Measurements from ENCODE around the gene DOK6.
"Not testable (repeated sequence)": the region's sequence is repeated elsewhere in the genome, so short reads cannot be mapped to it uniquely, and the experiment has no call there.

The DOK6 gene

DNA sequence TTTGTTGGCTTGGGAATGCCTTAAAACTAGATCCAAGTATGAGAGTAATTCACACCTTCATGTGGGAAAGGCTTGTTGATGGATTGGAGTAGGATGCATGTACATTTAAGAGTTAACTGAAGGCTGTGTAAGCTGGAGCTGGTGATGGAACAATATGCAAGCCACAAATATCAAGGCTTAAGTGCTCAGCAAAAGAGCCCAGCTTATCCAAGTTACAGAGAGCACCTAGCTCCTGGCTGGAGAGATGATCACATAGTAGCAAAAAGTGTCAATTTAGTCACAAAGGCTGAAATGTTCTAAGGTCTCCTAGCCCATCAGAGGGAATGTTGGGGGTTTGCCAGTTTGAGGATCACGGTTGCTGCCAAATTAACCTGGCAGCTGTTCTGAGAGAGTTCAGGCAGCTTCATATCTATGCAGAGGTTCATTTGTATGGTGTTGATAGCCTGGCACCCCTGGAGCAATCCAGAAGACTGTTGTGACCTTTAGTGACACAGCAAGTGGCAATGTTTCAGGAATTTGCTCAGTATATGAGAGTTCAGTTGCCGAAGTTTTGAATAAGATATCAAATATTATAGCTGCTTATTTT, 228.2 kb downstream of the DOK6 start:
- DNase-seq, result no peak

DNA sequence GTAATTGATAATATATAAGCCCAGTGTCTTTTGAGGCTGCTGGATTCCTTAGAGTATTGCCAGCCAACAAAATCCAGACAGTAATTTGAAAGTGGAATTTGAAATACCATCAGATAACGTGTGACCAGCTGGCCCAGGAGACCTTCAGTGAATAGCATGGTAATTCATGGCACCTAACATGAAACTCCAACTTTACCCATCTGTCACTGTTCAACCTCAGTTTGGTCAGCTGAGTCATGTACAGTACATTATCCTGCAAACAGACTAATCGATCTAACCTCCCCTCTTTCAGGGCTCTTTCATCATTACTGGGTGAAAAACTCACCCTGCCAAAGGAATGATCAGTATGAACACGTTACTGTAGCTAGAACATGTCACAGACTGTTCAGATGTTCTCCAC, 230.6 kb downstream of the DOK6 start:
- DNase-seq, result no peak

DNA sequence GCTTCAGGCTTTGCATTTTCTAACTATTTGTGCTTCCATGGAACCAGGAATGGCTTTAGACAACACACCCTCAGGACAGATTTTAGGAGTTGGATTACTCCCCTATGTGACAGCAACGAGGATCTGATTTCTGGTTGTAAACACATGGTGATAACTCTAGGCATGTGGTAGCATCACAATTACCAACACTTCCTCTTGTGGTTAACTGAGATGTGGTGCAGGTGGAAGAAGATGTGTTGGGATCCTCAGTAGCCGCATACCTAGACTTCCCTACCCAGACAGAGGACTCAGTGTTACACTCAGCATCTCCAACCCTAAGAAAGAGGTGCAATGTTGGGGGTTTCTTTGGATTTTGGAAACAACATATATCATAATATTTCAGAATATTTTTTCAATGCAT, 234.8 kb downstream of the DOK6 start:
- no peak for DNase-seq

DNA sequence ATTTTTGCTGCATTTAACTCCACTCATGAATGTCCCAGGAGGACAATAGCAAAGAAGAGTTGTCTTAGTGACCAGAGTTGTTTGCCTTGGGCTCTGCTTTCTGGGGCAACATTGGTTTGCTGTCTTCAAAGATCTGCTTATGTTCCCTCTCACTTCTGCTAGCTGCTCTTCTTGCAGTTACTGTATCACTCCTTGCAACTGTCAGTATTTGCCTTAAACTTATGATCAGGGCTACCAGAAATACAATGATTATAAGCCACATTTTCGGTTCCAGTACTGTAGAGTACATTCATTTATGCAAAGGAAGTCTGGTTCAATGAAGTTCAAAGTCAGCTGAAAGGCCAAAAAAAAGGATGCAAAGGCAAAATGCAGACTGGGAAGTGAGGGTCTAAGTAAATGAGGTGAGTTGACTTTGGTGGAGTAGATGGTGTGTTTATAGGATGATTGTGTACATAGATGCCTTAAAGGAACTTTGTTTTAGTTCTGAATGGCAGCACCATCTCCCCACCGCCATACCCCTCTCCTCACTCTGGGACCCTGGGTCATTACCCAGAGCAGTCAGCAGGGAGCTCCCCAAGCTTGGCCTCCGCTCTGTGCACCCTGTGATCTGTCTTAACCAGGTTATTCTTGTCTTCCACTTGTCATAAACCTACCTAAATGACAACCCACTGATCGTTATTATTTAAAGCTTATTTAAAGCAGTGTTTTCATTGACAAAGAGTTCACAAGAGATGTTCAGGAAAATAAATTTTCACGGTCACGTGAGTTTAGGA, 236.0 kb downstream of the DOK6 start:
- no peak for DNase-seq

DNA sequence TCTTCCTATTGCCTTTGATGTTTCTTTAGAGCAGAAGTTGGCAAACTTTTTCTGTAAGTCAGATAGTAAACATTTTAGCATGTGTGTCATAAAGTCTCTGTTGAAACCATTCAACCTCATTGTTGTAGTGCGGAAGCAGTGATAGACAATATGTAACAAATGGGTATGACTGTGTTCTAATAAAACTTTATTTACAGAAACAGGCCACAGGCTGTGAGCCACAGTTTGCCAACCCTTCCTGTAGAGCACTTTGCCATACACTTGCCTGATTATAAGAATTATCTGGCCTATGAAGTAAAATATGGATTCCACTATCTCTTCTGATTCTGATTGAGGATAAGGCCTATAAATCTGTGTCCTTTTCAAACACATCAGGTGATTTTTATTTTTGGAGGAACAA, 237.4 kb downstream of the DOK6 start:
- no peak for DNase-seq

DNA sequence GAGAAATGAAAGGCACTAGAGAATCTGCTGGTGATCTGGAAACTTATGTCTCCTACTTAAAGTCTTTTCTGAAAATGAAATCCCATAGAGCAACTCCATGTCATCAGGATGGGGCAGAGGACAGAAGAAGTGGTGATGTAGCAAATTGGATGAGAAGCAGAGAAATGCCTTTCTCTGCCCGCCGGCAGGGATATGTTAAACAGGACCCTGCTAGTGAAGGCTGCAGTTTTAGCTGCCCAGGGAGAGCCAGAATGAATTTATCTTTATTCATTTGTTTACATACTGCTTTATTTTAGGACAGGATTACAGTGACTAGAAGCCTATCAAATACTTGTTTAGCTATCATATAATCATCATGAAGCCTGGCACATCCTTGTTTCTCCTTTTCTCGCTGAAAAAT, 247.0 kb downstream of the DOK6 start:
- no peak for DNase-seq

DNA sequence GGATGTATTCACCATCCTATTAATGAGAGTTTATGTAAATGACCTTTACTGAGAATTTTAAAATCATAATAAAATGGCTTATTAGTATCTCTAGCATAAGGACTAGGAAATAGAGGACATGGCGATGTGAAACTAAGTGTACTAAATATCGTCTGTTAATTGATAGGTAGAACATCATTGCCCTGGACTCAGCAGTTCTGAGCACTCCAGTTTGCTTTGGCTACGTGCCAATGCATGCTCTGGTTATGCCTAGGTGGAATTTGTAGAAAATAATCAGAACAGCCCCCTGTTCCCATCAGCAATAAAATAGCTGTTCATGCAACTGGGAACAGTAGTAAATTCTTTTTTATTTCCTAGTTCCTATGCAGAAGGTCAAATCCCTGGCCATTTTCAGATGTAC, 247.8 kb downstream of the DOK6 start:
- DNase-seq, result no peak

DNA sequence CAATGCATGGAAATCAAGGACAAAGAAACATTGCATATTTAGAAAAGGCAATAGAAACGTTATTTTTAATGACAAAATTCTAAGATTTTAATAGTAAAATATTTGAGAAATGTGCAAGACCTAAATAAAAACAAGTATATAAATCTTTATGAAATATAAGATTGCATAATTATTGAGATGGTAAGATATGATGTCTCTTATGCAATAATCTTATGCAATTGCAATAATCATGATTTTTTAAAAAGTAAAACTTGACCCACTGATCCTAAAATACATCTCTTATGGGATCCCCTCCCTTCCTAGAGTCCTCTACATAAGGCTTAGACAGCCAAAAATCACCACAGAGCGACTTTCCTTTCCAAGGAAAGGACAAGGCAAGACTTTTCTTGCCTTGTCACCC, 249.0 kb downstream of the DOK6 start:
- no peak for DNase-seq

DNA sequence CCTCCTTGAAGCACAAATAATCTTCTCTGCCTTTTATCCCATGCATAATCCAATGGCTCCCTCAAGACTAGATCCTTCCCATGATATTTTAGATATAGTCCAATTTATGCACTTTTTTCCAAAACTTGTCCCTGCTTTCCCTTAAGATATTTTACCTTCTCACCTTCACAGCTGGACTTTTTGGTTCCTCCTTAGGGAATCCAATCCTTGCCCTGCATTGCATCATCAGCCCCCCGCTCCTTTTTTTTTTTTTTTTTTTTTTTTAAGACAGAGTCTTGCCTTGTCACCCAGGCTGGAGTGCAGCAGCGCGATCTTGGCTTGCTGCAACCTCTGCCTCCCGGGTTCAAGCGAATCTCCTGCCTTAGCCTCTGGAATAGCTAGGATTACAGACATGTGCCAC, 250.6 kb downstream of the DOK6 start:
- DNase-seq, result no peak

DNA sequence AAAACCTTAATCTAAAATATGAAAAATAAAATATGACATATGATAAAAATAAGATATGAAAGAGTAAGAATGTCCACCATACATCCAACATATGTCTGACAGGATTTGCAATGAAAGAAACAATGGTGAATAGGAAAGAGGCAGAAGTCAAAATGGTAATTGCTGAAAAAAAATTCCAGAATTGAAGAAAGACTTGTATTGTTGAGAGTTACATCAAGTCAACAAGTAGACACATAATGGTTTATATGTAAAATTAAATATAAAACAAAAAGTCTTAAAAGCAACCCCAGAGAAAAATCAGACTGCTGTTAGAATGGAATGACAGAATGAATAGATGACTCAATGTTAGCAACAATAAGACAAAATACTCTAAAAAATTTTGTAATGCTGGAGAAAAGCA, 255.1 kb downstream of the DOK6 start:
- DNase-seq, result no peak

DNA sequence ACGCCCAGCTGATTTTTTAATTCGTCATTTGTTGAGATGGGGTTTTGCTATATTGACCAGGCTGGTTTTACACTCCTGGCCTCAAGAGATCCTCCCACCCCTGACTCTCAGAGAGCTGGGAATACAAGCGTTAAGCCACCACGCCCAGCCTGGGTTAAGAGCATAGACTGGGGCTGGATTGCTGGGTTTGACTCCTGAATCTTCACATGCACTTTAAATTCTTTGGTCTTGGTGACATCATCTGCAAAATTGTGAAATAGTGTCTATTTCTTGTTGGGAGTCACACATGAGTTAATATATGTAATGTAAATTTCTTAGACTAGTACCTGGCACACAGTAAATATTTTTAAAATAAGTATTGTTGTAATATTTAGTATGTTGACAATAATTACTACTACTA, 257.4 kb downstream of the DOK6 start:
- DNase-seq, result no peak

DNA sequence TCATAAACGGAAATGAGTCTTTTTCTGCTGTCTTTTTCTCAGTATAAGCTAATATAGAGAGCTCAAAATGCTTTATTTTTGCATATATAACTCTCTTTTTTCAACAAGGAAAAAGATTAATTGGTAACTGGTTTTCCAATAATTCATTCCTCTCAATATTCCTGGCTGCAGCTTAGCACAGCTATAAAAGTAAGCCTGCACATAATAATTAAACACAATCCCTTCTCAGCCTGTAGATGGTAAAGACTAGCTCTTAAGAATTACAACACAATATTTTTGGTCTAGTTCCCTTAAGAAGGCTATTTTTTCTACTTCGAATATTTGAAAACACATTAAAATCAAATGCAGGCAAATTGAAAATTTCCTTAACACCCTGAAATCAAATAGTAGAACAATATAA, 258.0 kb downstream of the DOK6 start:
- no peak for DNase-seq

DNA sequence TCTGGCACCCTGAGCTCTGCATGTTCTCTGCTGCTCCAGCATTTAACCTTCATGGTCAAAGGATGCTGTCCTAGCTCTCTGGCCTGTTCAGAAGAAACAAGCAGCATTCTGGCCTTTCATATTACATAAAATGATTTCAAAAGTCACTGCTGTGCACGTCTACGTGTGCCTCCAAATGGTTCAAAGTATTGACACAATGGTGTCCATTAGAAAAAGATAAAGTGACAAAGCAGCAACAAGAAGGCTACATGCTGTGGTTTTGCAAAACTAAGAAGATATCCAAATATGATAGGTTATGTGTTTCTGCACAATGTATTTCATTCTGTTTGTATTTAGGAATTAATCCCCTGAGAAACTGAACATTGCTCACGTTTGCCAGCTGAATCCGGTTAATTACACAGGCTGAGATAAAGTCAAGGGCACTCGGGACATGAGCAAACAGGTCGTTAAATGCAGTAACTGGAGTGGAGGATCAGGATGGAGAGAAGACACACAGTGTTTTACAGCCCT, 258.5 kb downstream of the DOK6 start:
- peak; percentile 41 for DNase-seq

DNA sequence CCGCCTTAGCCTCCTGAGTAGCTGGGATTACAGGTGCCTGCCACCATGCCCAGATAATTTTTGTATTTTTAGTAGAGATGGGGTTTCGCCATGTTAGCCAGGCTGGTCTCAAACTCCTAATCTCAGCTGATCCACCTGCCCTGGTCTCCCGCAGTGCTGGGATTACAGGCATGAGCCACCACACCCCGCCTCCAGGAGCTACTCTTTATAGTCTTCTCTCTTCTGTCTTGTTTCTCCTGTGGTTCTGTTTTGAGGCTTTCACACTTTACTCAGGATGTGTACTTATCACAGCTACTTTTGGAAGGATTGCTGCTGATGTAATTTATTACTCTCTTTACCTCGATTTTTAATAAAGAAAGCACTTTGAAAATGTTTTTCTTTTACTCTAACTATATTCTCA, 261.4 kb downstream of the DOK6 start:
- DNase-seq, result not testable (repeated sequence)

DNA sequence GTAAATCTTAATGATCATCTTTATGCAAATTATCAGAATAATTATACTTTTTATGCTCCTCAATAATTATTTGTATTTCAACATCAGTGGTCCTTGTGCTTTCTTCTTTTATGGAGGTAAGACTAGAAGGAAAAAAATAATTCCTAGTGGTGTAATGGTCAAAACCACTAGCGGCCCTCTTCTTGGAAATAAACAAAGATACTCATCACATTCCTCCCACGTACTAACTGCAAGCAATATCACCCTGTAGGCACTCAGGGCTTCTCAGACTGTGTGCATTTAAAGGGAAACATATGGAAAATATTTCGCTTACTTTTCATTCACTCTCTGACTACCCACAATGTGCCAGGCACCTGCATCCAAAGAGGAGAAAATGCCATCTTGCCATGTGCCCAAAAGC, 263.7 kb downstream of the DOK6 start:
- DNase-seq, result no peak

DNA sequence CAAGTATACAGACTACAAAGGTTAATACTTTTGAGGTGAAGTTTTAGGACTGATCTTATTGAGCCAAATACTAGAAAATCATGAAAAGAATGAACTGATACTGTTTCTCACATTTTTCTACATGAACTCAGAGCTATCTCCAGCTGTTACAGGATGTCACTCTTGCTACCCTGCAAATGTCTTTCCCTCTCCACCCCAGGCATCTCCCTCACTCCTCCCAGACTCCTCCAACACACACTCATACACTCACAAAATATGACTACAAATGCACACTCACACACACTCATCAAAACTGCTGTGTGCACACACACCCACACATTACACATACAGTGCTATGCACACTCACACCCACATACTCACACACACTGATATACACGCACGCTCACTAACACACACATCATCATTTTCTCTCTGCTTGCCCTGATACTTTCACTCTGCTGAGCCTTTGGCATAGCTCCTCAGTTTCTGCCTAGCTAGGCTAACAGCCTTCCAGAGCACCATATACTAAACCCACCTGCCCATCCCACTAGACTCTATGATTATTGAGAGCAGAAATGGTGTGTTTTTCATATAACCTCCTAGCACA, 273.7 kb downstream of the DOK6 start:
- DNase-seq, result peak; percentile 27

DNA sequence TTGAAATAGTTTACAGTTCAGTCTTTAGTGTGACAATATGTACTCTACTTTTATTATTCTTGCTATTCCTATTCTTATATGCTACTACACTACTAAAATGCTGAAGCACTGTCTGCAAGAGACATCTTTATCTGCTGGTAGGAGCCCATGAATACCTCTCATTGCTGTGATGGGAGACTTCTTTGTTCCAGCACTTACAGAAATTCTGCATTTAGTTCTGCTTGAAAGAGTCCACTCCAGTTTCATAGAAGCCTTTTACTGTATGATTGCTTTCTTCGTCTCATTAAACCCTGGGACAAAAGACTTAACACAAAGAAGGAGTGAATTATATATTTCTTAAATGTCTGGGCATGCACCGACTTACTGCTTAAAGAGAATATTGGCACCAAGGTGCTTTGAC, 274.3 kb downstream of the DOK6 start:
- peak; percentile 83 for DNase-seq

DNA sequence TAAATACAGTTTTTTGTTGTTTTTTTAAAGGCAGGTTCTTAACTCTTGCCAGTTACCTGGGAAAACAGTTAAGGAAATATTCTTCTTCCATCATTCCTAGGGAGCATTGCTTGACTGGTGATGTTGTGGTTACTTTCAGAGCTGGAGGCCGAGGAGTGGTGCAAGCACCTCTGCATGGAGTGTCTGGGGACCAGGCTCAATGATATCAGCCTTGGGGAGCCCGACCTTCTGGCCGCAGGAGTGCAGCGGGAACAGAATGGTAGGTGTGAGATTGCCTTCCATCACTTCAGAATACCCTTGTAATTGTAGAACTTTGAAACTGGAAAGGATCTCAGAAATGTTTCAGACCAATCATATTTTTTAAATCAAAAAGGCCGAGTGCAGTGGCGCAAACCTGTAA, 276.9 kb downstream of the DOK6 start:
- DNase-seq, result no peak

DNA sequence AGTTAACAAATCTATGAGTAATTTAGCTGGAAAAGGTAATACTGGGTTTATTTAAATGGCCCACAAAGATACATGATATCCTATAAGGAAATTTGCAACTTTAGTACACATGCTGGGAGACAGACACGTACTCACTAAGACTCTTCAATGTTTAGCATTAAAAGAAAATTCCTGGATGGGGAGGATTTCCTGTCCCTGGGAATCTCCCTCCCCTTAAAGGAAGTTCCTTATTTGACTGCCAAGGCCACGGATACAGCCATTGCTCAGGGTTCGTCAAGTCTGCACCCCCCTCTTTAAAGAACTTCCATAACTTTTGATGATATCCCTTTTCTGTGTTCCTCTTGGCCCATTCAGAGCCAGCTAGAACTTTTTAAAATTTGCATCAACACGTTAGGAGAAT, 279.4 kb downstream of the DOK6 start:
- no peak for DNase-seq

DNA sequence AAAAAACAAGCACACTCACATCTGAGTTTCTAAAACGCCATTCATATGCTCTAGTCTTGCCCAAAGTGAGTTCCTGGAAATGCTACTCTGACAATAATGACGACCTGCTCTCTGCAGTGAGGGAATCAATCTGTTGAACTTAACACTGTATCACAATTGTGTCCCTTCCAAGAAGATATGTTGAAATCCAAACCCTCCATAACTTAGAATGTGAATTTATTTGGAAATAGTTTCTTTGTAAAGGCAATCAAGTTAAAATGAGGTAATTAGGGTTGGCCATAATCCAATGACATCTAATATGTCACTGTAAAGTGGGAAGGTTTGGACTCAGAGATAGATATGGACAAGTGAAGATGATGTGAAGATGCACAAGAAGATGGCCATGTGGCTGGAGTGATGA, 282.5 kb downstream of the DOK6 start:
- no peak for DNase-seq

DNA sequence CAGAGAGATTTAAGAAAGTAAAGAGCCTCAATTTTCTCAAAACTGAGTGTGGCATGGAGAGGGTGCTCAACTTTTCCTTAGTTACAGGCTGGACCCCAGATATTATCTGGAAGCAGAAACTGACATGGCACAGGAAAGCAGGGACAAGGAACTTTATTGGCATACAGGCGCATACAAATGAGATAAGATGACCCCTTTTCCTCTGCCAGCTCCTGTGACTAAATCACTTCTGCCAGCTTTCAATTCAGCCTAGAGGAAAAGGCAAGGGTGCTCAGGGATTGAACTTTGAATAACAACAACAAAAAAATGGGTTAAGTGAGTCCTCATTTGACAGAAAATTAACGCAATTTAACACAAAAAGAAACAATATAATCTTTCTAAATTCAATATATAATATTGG, 284.1 kb downstream of the DOK6 start:
- DNase-seq, result no peak

DNA sequence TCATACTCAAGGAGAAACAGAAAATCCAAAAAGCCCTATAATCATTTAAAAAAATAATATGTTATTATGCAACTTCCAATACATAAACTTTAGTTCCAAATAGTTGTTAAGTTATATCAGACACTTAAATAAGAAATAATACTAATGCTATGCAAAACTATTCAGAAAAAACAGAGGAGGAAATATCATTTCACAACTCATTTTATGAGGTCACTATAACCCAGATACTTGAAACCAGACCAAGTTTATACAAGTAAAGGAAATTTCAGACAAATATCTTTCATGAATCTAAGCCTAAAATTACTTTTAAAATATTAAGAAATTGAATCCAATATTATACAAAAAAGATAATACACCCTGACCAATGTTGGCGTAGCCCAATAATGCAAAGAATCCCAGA, 286.2 kb downstream of the DOK6 start:
- DNase-seq, result no peak

DNA sequence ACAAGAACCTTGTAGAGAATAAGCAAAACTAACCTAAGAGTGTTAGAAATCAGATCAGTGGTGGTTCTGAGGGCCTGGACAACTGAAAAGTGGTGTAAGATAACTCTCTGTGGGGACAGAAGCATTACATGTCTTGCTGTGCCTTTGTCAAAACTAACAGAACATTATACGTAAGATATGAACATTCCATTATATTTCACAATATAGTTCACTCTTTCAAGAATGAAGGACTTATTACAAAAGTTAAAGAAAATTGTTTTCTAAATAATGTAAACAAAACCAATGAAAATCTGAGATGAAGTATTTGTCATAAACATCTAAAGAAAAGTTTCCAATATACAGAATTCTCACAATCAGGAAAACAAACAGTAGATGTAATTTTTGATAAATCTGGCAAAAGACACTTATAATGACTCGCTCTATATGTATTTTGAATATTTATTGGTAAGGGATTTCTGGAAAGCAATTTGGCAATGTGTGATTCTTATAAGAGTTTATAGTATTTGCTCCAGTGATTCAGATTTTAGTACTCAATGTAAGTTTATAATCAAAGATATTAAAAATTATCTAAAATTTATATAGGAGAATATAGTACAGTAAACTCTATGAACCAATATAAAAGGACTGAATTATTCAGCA, 288.6 kb downstream of the DOK6 start:
- DNase-seq, result no peak
